ENCODE data around the gene NUDT17.
A peak's percentile ranks its signal among the peaks of the same experiment; 100 is the strongest.

Gene NUDT17

GRCh38 chr1:145891587-145892485 lies 46.4 kb downstream of the NUDT17 start:
- peak; percentile 82 to 84 for DNase-seq

- no peak for DNase-seq
Observed at GRCh38 chr1:145892486-145893087, 47.2 kb downstream of the NUDT17 start.

DNA sequence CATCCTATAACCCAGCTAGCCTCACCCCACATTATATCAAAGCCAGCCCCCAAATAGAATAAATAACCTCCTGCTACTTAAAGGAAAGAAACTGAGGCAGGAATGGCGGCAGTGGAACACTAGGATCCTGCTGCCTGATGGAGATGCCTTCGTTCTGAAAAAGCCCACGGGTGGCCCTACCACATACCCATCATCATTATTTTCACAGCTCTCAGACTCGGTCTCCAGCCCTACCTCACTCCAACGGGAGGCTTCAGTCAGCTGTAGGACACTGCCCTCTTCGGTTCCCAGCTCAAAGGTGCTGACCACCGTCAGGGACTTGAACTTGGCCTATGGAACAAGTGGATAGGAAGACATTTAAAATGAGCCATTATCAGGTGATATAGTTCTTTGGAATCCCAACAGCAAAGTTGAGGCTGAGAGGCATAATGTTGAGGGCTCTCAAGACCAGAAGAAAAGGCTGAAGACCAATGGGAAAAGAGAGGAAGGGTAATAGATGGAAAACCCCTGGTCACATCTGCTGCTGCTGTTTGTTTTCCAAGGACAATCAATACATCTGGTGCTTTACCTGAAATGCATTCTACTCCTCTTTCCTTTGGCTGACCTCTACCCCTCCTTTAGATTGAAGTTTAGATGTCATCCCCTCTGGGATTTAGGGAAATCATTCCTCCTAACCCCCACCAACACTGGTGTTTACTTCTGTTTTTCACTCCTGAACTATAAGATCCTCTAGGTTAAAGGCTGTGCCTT lies 48.1 kb downstream of the NUDT17 start:
- no peak for DNase-seq

- DNase-seq: no peak
Observed at GRCh38 chr1:145895471-145895870, 50.0 kb downstream of the NUDT17 start.

- no peak for DNase-seq
Observed at GRCh38 chr1:145897969-145898368, 52.5 kb downstream of the NUDT17 start.
